Measurements from ENCODE around the gene CAPZB. TPM values are rescaled to one million over a fixed set of nuclear protein-coding genes. Genes with fewer than 3 reads are reported as not detected.
A peak's percentile ranks its signal among the peaks of the same experiment; 100 is the strongest.

The CAPZB gene
- total RNA-seq, 3 donors from 2014 or later (not counting 1 experiment from before 2014, with no cell fraction given), result 369 to 393 (median 375) TPM

DNA sequence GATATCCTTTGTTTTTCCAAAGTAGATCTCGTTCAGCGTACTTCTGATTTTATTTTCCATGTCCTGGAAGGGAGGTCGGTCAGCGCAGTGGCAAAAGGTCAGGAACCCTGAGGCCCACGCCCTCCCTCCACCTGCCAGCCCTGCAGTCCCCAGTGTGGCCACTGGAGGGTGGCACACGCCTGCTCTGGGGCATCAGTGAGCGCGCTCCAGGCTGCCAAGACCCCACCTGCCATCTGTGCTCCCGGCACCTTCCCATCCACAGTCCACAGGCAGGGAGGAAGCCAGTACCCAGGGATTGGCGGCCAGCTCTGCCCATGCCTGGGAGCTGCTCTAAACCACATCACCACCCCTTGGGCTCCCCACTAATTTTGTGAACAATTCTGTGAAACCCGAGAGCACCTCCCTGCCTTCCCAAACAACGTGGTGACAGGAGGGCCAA is 140.9 kb downstream of the CAPZB start:
- Histone ChIP-seq H3K27me3 (ENCODE audit: control insufficient read depth, insufficient read depth, low read length) (no peaks in the 10 kb centered on the region), H3K4me3 (ENCODE audit: low read length) (no peak overlapping the region), H3K9me3 (ENCODE audit: control insufficient read depth, insufficient read depth, low read length) (no peaks in the 10 kb centered on the region), H3K36me3 (ENCODE audit: control insufficient read depth, insufficient read depth, low read length) (peaks cover 66% of the 10 kb centered on the region), H3K4me1 (ENCODE audit: control insufficient read depth, insufficient read depth, low read length) (peaks cover 6% of the 10 kb centered on the region), H3K27ac (ENCODE audit: low read length) (no peak overlapping the region)
- ATAC-seq (peak; percentile 62 to 73 (median 69)), DNase-seq (peak; percentile 44 to 65)
- Mint-ChIP-seq H3K36me3 (no peaks in the 10 kb centered on the region), H3K4me3 (no peak overlapping the region), H3K9me3 (no peaks in the 10 kb centered on the region), H3K27ac (no peak overlapping the region), H3K4me1 (peaks cover 0 to 10% of the 10 kb centered on the region in 2 donors), H3K27me3 (ENCODE audit: low read depth in 2 of 2) (no peaks in the 10 kb centered on the region)
- WGBS (ENCODE audit: insufficient coverage), result 84% methylated on average over 12 of the region's 12 CpGs
- TF ChIP-seq, protein P1, sequence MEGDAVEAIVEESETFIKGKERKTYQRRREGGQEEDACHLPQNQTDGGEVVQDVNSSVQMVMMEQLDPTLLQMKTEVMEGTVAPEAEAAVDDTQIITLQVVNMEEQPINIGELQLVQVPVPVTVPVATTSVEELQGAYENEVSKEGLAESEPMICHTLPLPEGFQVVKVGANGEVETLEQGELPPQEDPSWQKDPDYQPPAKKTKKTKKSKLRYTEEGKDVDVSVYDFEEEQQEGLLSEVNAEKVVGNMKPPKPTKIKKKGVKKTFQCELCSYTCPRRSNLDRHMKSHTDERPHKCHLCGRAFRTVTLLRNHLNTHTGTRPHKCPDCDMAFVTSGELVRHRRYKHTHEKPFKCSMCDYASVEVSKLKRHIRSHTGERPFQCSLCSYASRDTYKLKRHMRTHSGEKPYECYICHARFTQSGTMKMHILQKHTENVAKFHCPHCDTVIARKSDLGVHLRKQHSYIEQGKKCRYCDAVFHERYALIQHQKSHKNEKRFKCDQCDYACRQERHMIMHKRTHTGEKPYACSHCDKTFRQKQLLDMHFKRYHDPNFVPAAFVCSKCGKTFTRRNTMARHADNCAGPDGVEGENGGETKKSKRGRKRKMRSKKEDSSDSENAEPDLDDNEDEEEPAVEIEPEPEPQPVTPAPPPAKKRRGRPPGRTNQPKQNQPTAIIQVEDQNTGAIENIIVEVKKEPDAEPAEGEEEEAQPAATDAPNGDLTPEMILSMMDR (IDR thresholded peaks at IDR 0.05), result peak; percentile 76
- intact Hi-C loops (cut with micrococcal nuclease), result loop anchor here (1.0 to 5.0 kb wide), 2 partner anchors 238 to 308 kb away; no protein-coding TSS in a partner anchor

DNA sequence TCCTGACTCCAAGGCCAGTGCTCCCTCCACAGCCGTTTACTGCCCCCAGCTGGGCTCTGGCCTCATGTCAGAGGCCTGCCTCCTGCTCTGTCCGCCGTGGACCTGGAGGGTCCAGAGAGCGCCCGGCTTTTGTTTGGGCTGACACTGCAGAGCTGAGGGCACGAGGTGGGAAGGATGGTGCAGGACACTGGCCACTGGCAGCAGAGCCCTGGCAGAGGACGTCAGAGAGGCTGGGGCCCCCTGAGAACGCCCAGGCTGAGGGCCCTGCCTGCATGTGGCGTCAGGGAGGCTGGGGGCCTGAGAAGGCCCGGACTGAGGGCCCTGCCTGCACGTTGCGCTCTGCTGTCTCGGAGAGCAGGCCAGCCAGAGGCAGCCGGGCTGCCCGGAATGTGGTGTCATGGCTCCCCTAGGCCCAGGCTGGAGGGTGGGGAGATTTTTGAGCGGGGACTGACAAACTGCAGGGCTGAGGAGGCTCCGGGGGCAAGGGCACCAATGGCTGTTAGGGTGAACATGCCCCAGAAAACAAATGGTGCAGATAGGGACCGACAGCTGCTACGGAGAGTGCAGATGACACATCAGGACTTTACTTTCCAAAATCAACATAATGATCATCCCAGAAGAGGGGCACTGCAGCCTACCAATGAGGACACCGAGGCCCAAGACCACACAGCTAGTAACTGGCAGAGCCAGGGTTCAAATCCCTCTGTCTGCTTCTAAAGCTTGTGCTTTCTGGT is 141.6 kb downstream of the CAPZB start:
- H3K36me3 ChIP-seq (ENCODE audit: control insufficient read depth, insufficient read depth, low read length), result peaks cover 65% of the 10 kb centered on the region
- H3K27me3 ChIP-seq (ENCODE audit: control insufficient read depth, insufficient read depth, low read length), result no peaks in the 10 kb centered on the region
- Mint-ChIP-seq H3K4me3 (no peak overlapping the region), H3K36me3 (no peaks in the 10 kb centered on the region), H3K4me1 (peaks cover 0 to 10% of the 10 kb centered on the region in 2 donors), H3K27ac (no peak overlapping the region), H3K27me3 (ENCODE audit: low read depth in 2 of 2) (no peaks in the 10 kb centered on the region), H3K9me3 (no peaks in the 10 kb centered on the region)
- H3K4me1 ChIP-seq (ENCODE audit: control insufficient read depth, insufficient read depth, low read length), result peaks cover 6% of the 10 kb centered on the region
- TF ChIP-seq, protein P1 (IDR thresholded peaks at IDR 0.05), result no peak
- no peak overlapping the region for H3K27ac ChIP-seq (ENCODE audit: low read length)
- DNase-seq (no peak), ATAC-seq (no peak)
- H3K4me3 ChIP-seq (ENCODE audit: low read length), result no peak overlapping the region
- WGBS (ENCODE audit: insufficient coverage), result 96% methylated on average over 20 of the region's 20 CpGs
- H3K9me3 ChIP-seq (ENCODE audit: control insufficient read depth, insufficient read depth, low read length), result no peaks in the 10 kb centered on the region
- intact Hi-C loops (cut with micrococcal nuclease), result loop anchor here (1.0 to 5.0 kb wide), 2 partner anchors 239 to 309 kb away; no protein-coding TSS in a partner anchor

DNA sequence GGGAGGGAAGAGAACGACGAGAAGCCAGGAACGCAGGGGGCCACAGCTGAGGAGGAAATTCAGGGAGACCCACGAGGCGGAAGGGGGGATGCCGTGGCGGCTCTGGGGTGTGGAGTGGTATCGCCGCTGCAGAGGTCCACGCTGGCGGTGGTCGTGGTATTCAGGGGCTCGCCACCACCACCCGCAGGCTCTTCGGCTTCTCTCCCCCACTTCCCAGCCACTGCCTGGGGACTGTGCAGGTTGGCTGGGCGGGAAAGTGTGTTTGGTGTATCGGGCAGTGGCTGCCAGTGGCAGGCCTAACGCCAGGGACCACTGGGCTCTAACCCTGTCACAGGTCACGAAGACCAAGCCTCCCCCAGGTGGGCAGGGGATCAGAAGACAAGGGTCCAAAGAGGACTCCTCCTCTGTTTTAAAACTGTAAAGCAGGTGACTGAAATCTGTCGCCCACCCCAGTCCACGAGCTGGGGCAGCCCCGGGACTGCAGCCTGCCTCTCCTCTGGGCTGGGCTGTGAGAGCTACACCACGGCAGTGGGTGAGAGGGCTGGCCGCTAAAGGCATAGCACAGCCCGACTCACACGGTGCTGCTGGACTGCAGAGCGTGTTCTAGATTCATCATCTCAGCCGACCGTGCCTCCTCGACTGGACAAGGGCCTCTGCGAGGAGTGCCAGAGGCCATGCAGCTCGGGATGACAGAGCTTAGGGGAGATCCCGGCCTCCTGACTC is 142.3 kb downstream of the CAPZB start:
- H3K36me3 Mint-ChIP-seq, result no peaks in the 10 kb centered on the region
- no peaks in the 10 kb centered on the region for H3K9me3 Mint-ChIP-seq
- no peak overlapping the region for H3K27ac Mint-ChIP-seq

More for the DNA sequence above, 142.3 kb downstream of the CAPZB start:
- Histone ChIP-seq H3K4me1 (ENCODE audit: control insufficient read depth, insufficient read depth, low read length) (no peaks in the 10 kb centered on the region), H3K27me3 (ENCODE audit: control insufficient read depth, insufficient read depth, low read length) (no peaks in the 10 kb centered on the region), H3K27ac (ENCODE audit: low read length) (no peak overlapping the region), H3K36me3 (ENCODE audit: control insufficient read depth, insufficient read depth, low read length) (peaks cover 58% of the 10 kb centered on the region), H3K4me3 (ENCODE audit: low read length) (no peak overlapping the region), H3K9me3 (ENCODE audit: control insufficient read depth, insufficient read depth, low read length) (no peaks in the 10 kb centered on the region)
- peaks cover 0 to 5% of the 10 kb centered on the region in 2 donors for H3K4me1 Mint-ChIP-seq
- TF ChIP-seq, protein P1 (IDR thresholded peaks at IDR 0.05), result no peak
- 93% methylated on average over 29 of the region's 33 CpGs for WGBS (ENCODE audit: insufficient coverage)
- H3K27me3 Mint-ChIP-seq (ENCODE audit: low read depth in 2 of 2), result no peaks in the 10 kb centered on the region
- ATAC-seq, result no peak
- intact Hi-C loops (cut with micrococcal nuclease), result loop anchor here (5.0 kb wide), 1 partner anchor 309 kb away; no protein-coding TSS in a partner anchor
- DNase-seq, result no peak
- H3K4me3 Mint-ChIP-seq, result no peak overlapping the region
